Mucosa of descending colon (tissue), 3 donors: ENCODE results near the gene PEX6. TPM values are rescaled to one million over a fixed set of nuclear protein-coding genes. Genes with fewer than 3 reads are reported as not detected.
A peak's percentile ranks its signal among the peaks of the same experiment; 100 is the strongest.

Source experiments
- ATAC-seq: fragments of 200-7000 bp; cut with Tn5 transposase; one replicate; pipeline ENCODE4 v1.9.1; 2020; ENCODE audit warnings: mild to moderate bottlenecking, moderate library complexity
- DNase-seq, 3 donors: peaks; one replicate each; pipeline ENCODE4 v3.0.0-alpha.2; 2020
- H3K36me3 ChIP-seq: fragments of 200-600 bp; one replicate; pipeline ENCODE4 v1.8.0; 2021; ENCODE audit warnings: low read depth, mild to moderate bottlenecking
- H3K4me1 ChIP-seq: fragments of 200-600 bp; one replicate; pipeline ENCODE4 v1.8.0; 2021; ENCODE audit warnings: low read depth, mild to moderate bottlenecking
- H3K4me3 ChIP-seq: fragments of 200-600 bp; one replicate; pipeline ENCODE4 v1.8.0; 2021; ENCODE audit warnings: mild to moderate bottlenecking
- H3K9me3 ChIP-seq: fragments of 200-600 bp; one replicate; pipeline ENCODE4 v1.8.0; 2021; ENCODE audit warnings: mild to moderate bottlenecking
- intact Hi-C, 2 donors: fragments of 100-400 bp; cut with DNase I in 1 of 2; cut with micrococcal nuclease in 1 of 2; formaldehyde crosslinking; loops; one replicate each; pipeline versions ENCODE4 v1.11.0 to v1.11.1; 2022; cut with DNase I, micrococcal nuclease
- total RNA-seq, 3 donors: library from RNA; stranded (reverse); fragmentation: NEBNext Ultra II Directional in 2 of 3; extraction: Animal tissue kit (Norgen Biotek cat#: 25700) in 2 of 3; gene quantifications; one replicate each; pipeline versions ENCODE4 v1.2.1 to v1.2.4, GENCODE V29; 2021 to 2023
- TF ChIP-seq, protein P1 (sequence below): fragments of 200-600 bp; IDR thresholded peaks from one replicate; pipeline ENCODE4 v1.8.0; 2022; ENCODE audit warnings: antibody characterized with exemption, mild to moderate bottlenecking
- donor health status: DM: no; HTN: no; CAD: no; lungs with moderate emphysema.
- donor health status: DM: no; HTN: no; CAD: no.
- donor health status: DM: no; HTN: yes; CAD: no.

PEX6 gene
- total RNA-seq, 3 donors from 2014 or later = 14.3 to 38.6 (median 20.6) TPM

- Histone ChIP-seq H3K9me3 (no peaks in the 10 kb centered on the region), H3K4me3 (peak overlapping the region; percentile 31), H3K4me1 (peaks cover 29% of the 10 kb centered on the region), H3K36me3 (peaks cover 4% of the 10 kb centered on the region)
- TF ChIP-seq, protein P1, sequence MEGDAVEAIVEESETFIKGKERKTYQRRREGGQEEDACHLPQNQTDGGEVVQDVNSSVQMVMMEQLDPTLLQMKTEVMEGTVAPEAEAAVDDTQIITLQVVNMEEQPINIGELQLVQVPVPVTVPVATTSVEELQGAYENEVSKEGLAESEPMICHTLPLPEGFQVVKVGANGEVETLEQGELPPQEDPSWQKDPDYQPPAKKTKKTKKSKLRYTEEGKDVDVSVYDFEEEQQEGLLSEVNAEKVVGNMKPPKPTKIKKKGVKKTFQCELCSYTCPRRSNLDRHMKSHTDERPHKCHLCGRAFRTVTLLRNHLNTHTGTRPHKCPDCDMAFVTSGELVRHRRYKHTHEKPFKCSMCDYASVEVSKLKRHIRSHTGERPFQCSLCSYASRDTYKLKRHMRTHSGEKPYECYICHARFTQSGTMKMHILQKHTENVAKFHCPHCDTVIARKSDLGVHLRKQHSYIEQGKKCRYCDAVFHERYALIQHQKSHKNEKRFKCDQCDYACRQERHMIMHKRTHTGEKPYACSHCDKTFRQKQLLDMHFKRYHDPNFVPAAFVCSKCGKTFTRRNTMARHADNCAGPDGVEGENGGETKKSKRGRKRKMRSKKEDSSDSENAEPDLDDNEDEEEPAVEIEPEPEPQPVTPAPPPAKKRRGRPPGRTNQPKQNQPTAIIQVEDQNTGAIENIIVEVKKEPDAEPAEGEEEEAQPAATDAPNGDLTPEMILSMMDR = no peak
- ATAC-seq (no peak), DNase-seq (no peak)
- intact Hi-C loops = no loop called here
Measured at GRCh38 chr6:43014434-43014909, 35.5 kb upstream of the PEX6 start.

DNA sequence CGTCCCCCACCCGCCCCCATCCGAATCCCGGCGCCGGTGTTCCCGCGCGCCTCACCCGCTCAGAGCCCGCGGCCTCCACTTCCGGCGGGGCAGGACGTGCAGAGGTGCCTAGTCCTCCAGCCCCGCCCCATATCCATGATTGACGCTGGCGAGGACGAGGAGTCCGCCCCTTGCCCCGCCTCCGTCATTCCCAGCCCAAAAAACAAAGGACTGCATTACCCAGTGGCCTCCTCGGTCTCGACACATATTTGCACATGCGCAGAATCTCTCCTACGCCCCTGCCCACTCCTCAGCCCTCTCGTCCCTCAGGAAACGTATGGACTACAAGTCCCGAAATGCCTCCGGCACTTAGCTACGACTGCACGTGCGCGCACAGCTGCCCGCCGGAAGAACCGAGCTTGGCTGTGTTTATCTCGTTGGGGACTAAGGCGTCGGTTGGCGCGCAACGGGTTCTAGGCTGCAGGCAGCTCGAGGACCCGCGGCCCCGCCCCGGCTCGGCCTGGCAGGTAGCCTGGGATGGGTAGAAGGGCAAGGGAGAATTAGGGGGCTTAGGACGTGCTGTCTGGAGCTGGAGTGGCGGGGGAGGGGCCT lies 35.0 kb upstream of the PEX6 start, which contains the start of the genes KLHDC3 and MEA1:
TSS of gene KLHDC3 (plus strand) at position 407 of the 591 bp plus-strand sequence. CDS start 2,944 bp downstream, outside the sequence.
TSS of gene MEA1 (minus strand) at position 104 of the 591 bp plus-strand sequence. CDS start 133 bp downstream, outside the sequence.
- H3K4me3 ChIP-seq = peak within 1 kb of the TSS; percentile 31
- TF ChIP-seq, protein P1 = no peak
- DNase-seq (peak; percentile 99), ATAC-seq (peak; percentile 98)
- peaks cover 4% of the 10 kb centered on the region for H3K36me3 ChIP-seq
- peaks cover 29% of the 10 kb centered on the region for H3K4me1 ChIP-seq
- intact Hi-C loops = no loop called here
- H3K9me3 ChIP-seq = no peaks in the 10 kb centered on the region

DNA sequence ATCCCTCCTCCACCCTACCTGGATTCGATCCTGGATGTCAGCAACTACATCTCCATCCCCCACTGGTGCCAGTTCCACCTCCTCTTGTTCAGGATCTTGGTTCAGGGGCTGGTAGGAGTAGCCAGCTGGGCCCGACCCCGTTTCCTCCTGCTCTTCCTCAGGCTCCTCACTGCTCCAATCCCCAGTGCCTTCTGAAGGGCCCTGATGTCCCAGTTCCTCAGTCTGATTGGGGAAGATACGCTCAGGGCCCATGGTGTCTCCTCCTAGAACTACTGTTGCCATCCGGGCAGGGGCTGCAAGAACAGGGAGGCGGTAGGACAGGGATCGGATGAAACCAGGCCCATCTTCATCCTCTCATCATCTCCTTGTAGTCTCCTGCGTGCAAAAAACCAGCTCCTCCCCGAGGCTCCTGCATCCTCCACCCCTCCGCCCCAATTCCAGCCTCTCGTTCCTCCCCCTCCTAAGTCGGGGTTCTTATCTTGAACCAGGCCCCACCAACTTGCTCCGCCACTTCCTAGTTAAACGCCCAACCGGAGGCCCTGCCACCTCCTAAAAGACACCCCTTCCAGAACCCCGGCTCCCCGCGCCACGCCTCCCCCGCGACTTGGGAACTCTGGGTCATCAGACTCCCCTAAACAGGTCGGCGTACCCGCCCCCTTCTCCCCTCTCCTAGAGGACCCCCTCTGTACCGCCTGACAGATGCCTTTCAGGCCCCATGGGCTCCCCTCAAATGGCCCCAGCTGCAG lies 34.3 kb upstream of the PEX6 start:
- DNase-seq (peak in 1 of 3 donors; percentile 28), ATAC-seq (no peak)
- Histone ChIP-seq H3K4me3 (peak overlapping the region; percentile 31), H3K36me3 (peaks cover 4% of the 10 kb centered on the region), H3K4me1 (peaks cover 29% of the 10 kb centered on the region), H3K9me3 (no peaks in the 10 kb centered on the region)
- TF ChIP-seq, protein P1 = no peak
- intact Hi-C loops = no loop called here

DNA sequence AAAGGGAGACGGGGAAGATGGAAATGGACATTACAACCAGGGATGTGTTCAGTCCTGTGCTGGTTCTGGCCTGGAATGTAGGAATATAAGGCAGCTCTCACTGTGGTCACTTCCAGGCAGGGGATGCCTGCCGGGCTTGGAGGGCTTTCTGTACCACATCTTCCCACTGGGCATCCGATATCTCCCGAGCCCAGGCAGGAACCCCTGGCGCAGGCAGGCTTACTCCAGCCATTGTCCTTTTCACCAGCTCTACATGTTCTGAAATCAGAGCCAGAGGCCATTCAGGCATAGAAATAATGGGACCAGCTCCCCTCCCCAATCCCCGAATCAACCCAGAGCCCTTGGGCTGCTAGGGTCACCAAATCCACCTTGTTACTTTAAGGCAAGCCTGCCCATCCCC lies 33.4 kb upstream of the PEX6 start:
- TF ChIP-seq, protein P1 = no peak
- peaks cover 14% of the 10 kb centered on the region for H3K36me3 ChIP-seq
- H3K4me3 ChIP-seq = no peak overlapping the region
- ATAC-seq = no peak
- H3K4me1 ChIP-seq = peaks cover 29% of the 10 kb centered on the region
- no peaks in the 10 kb centered on the region for H3K9me3 ChIP-seq
- intact Hi-C loops = no loop called here
- DNase-seq = no peak

DNA sequence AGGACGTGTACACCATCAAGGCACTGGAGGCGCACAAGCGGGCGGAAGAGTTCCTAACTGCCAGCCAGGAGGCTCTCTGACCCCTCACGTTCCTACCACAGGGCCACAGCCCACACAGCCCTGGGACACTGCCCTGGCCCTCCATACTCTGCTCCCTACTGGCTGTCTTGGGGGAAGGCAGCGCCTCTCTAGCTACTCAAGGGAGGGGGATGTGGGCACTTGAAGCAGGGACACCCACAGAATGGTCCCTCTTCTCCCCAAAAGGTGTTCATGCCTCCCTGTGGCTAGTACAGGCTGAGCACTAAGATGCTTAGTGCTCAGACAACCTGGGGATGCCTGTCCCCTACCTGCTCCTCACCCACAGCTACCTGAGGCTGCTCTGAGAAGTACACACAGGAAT lies 32.2 kb upstream of the PEX6 start:
- TF ChIP-seq, protein P1 = no peak
- no peaks in the 10 kb centered on the region for H3K9me3 ChIP-seq
- peaks cover 22% of the 10 kb centered on the region for H3K4me1 ChIP-seq
- intact Hi-C loops = no loop called here
- DNase-seq (no peak), ATAC-seq (no peak)
- H3K4me3 ChIP-seq = no peak overlapping the region
- H3K36me3 ChIP-seq = peaks cover 15% of the 10 kb centered on the region
